NOMO-1 treated with DMSO at 0.1 percent for 48 hours (cell line): ENCODE results near the gene TECRL.

Source experiments
- DNase-seq: peaks from one replicate; lab custom pipeline; 2025; ENCODE audit not compliant: unreplicated experiment; lab: John Stamatoyannopoulos, UW

Gene TECRL, protein sequence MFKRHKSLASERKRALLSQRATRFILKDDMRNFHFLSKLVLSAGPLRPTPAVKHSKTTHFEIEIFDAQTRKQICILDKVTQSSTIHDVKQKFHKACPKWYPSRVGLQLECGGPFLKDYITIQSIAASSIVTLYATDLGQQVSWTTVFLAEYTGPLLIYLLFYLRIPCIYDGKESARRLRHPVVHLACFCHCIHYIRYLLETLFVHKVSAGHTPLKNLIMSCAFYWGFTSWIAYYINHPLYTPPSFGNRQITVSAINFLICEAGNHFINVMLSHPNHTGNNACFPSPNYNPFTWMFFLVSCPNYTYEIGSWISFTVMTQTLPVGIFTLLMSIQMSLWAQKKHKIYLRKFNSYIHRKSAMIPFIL

DNA sequence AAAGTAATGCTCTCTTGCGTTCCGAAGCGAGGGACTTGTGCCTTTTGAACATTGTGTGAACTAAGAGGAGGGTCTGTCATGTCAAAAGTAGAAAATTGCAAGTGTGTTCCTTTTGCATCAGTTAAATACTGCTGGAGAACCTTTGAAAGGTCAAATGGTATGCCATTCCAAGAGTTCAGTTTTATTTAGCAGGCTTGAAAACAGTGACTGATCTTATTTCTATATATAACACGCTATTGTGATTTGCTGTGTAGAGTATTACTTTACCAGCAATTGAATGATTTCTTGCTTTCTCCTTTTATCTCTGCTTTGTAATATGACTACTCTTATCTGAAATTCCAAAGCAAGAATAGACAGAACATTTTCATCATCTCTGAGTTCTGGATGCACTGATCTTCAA is at the start of gene TECRL:
TECRL (minus strand) TSS at position 151 of the 400 bp plus-strand sequence; CDS start at position 52, 99 bp downstream.
- DNase-seq, result no peak

DNA sequence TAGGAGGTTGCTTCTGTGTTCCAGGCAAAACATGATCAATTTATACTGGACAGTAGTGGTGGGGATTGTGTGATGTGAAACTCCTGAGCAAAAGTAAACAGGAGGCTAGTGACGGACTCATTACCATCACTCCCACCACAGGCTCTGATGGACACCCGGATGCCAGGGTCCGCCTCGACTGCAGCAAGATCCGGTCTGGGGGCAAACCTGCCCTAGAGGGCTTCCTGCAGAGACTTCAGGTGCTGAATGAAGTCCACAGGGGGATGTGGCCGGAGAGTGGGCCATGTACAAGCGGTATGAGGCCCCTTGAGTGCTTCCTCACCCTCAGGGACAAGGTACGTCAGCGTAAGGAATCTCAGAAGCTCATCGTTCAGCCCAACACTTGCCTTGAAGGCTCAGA is 23.4 kb upstream of the TECRL start:
- no peak for DNase-seq

DNA sequence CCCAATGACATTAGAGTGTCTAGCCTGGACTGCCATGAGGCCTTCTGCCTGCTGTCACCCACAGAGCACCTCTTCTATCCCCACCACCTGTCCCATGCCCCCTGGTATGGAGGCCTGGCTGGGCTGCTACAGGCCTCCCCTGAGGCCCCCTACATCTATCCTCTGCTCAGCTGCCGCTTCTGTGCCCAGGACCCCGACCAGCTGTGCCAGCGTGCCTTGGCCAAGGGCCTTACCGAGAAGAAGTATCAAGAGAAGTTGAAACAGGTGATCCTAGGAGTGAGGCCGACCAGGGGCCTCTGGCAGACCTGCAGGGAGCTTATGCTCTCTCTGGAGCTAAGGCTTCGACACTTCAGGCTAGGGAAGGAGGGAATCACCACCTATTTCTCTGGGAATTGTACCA is 21.7 kb upstream of the TECRL start:
- no peak for DNase-seq

DNA sequence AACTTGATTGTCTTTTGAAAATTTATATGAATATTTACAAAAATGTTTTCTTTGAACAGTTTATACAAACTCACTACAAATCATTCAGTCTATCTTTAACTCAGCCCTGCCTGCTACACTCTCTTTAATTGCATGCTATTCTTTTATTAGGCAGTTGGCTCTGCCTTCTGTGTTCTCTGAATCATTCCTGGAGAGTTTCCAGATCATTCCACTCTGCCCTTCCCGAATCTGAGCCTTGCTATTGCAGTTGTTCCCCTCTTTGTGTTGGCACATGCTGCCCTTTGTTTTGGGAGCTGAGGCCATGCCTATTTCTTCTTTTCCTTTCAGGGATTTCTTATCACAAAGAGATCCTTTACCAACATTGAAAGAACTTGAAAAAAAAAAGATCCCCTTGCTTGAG is 8.7 kb upstream of the TECRL start:
- DNase-seq, result no peak

DNA sequence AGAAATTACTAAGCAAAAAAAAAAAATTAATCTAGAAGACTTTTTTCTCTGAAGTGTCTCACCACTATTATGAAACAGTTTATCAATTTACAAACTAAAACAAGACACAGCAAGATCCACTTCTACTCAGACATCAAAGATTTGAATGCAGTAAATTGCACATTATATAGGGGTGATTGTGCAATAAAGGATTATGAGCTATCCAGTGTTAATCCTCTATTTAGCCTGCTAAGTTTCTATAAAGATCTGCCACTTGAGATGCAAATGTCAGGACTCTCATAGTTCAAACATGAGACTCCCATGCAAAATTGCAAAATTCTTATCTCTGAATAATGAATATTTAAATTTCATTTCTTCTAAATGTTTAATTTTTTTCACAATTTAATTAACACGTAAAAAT is 2.2 kb downstream of the TECRL start:
- DNase-seq, result no peak

DNA sequence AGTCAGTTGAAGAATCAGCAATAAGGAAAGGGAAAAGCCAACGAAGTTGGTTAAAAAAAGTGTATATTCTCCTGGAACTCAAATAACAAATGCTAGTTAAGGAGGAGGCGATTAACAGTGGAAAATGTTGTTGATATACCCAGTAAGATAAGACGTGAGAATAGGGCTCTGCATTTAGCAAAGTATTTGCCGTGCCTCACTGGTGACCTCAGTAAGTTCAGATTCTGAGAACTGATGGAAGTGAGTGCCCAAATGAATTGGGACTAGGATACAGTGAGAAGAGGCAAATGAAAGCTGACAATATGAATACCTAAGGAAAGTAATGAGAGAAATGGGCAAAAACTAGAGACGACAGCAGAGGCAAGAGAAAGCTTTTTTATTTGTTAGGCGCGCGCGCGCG is 3.5 kb downstream of the TECRL start:
- no peak for DNase-seq

DNA sequence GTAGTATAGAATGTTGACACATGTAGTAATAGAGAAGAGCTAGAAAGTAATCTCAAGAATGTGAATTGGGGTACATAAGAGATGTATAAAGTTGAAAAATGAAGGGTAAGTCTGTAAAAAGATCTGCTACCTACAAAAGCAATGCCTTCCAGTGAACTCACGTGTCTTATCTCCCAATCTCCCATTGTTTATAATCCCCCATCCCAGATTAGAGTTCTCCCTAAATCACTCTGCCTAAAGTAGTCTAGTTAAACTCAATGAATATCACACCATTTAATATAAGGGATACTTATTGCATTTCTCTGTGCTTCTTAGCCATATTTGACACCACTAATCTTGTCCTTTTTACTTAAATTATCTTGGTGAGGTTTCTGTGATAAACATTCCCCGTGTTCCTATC is 6.6 kb downstream of the TECRL start:
- no peak for DNase-seq

DNA sequence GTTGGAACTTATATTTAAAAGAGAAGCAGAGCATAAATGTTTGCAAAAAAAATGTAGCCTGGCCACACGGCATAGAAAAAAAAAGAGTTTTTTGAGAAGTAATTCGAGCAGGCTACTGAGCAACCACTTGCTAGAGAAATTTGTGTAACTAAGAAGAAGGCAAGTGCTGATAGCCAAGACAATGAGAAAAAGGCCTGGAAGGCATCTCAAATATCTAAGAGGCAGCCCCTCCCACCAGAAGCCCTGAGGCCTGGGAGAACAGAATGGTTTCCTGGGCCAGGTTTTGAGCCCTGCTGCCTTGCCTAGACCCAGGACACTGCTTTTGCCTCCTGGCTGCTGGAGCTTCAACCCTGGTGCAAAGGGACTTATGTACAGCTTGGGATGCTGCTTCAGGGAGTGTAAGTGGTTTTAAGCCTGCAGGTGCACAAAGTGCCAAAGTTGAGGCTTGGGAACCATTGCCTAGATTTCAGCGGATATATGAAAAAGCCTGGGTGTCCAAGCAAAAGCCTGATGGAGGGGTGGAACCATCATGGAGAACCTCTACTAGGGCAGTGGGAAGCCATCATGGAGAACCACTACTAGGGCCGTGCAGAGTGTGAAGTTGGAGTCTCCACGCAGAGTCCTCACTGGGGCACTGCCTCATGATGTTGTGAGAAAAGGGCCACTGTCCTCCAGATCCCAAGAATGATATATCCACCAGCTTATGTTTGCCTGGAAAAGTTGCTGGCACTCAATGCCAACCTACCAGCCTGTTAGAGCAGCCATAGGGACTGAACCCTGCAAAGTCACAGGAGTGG is 9.7 kb downstream of the TECRL start:
- no peak for DNase-seq

DNA sequence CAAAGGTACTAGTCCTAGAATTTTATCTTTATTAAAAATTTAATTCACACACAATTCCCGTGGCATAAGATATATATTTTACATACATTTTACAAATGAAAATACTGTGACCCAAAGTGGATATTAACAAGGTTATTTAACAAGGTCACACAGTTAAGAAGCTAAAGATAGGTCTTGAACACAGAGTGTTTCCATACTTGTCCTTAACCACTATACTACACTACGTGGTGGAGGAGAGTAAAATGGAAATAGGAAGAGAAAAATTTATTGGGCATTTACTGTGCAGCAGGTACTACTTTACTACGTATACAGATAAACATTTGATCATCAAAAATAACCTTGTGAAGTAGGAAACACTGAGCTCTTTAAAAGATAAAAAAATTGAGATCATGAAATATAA is 14.8 kb downstream of the TECRL start:
- no peak for DNase-seq

DNA sequence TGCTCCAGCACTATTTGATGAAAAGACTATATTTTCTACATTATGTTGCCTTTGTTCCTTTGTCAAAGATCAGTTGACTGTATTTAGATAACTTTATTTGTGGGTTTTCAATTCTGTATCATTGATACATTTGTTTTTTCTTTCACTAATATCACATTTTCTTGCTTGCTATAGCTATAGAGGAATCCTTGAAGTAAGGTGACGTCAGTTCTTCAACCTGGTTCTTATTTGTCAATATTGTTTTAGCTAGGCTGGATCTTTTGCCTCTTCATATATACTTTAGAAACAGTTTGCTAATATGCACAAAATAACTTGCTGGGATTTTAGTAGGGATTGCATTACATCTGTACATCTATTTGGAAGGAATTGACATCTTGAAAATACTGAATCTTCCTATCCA is 21.0 kb downstream of the TECRL start:
- no peak for DNase-seq

DNA sequence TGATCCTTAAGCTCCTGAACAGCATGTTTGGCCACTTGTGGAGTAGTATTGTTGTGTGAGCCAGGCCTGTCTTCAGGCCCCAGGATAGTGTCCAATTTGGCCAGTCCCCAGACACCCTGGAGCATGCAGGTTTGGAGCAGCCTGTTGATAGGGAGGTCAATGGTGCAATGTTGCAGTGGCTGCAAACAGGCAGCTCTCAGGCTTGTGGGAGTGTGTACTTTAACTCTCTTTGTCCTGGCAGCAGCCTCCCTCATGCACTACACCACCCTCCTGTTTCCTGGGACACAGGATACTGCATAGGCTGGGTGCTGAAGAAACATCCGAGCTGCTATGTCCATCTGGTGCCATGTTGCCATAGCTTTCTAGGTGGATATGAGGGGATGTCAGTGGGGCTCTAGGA is 24.0 kb downstream of the TECRL start:
- DNase-seq, result no peak

DNA sequence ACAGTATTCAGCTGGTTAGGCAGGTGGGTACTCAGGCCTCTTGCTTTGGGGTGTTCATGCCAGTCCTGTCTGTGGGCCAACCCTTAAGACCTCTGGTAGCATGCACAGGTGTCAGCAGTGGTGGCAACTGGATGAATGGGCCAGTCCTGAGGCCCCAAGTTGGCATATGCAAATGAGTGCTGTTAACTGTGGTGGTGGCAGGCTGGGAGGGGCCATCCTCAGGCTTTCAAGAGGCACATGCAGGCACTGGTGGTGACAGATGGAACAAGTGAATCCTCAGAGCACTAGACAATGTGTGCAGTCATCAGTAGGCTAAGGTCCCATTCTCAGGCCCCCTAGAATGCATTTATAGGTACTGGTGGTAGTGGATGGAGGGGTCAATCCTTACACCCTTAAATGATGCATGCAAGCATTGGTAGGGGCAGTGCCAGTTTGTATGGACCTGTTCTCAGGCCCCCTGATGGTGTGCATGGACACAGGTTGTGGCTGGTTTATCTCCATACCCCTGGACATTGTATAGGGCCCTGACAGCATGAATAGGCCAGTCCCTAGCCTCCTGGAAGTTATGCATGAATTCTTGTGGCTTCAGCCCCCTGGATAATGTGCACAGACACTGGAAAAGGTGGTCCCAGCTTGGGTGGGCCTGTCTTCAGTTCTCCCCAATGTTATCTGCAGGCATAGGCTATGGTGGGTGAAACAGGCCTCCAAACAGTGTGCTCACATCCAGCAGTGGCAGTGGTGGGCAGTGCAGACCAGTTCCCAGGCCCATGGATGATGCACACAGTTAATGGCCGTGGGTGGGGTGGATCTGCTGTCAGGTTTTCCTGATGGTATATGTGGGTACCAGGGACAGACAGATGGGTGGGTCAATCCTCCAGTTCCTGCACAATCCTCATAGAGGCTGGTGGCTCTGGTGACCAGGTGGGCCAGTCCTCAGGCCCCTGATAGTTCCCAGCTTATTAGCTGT is 24.7 kb downstream of the TECRL start:
- DNase-seq, result no peak

DNA sequence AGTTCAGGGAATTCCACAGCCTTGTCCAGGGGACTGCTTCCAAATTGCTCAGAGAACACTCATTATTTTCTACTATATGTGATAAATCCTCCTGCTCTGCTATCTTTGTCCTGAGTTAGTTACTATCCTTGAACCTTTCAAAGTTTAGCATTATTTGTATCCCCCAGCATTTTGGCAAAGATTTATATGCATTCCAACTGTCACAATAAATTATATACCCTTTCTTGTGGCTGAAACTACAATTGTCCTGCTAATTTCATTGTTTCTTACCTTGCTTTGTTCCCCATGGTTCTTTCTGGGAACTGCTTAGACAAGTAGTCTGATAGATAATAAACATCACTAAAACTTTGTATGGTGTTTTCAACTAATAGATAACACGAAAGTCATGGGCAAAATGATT is 40.5 kb downstream of the TECRL start:
- no peak for DNase-seq

DNA sequence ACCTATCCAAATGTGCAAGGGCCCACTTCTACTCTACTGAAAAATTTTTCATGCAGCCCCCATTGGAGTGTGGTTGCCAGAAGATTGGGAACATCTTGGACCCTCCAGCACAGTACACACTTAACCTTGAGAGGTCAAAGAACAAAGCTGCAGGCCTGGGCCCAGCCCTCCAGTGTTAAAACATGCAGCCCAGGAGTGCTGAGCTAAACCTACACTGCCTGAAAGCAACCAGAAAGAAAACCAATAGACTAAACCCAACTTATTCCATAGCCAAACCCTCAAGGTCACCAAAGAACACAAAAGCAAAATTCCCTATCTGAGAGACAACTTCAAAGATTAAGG is 47.9 kb downstream of the TECRL start:
- no peak for DNase-seq

DNA sequence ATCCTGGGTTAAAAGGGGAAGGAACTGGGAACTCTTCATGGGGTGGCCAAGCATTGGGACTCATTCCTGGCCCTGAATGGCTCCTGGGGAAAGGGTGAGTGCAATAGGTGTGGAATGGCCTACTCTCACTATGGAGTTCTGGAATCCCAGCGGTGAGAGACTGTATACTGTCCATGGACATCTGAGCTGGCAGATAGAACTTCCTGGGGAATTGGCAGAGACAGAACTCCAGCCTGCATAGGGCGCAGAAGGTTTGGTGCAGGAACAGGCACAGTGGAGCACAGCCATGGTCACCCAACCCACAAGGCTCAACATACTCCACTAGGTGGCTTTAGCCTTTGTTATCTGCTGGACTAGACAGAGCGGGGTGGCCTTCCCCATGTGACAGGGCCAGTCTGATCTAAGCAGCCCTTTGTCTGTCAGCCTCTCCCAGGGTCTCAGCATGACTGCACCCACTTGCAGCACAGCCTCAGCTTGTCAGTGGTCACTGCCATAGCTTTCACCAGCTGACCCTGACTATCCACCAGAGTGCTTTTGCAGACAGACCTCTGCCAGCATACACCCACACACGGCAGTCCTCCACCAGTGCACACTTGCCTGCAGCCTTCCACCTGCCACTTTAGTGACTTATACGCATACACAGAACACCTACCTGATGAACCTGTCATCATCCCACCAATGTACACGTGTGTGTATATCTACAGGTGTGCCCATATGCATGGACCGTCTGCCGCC is 48.4 kb downstream of the TECRL start:
- DNase-seq, result no peak

DNA sequence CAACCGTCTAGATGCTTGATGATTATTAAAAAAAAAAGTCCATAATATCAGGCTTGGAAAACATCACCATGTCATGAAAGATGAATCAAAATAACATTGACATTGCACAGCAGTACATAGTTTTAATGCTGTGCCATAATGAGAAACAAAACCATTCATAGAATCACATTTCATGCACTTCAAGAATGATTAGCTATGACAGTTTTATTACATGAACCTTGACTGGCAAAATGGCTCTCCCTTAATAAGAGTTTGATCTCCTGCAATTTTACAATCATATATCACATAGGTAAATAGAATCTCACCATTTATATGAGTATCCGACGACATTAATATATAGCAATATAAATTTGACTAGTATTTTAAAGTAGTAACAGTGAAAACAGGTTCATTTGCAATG is 49.8 kb downstream of the TECRL start:
- no peak for DNase-seq

DNA sequence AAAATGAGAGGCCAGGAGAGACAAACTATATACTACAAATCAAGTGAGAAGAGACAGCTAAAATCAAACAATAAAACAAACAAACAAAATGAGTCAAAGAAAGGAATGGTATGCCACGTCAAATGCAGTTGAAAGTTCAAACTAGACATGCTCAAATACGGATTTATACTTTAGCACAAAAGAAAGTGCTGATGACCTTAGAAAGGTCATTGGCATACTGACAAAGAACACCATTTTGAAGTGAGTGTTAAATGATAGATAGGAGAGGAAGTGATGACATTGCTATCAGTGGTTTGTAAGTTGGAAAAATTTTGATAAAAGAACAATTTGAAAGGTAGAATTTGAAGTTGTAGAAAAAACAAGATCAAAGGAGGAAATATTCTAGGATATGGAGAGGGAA is 55.3 kb downstream of the TECRL start:
- no peak for DNase-seq

DNA sequence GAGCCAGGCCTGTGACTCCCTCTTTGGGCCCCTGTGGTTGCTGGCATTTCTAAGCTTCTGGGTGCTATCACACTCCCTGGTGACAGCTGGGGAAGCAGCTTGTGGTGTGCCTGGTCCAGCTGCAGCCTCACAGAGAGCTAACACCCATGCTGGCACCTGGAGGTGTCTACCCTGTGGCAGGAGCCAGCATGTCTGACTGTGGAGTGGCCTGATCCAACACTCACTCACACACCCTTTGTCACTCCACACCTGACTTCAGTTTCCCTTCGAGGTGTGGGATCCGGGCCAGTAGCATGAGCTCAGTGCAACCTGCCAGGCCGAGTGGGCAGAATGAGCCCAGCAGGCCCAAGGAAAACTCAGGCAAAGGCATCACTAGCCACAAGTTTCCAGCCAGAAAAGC is 67.5 kb downstream of the TECRL start:
- DNase-seq, result no peak

DNA sequence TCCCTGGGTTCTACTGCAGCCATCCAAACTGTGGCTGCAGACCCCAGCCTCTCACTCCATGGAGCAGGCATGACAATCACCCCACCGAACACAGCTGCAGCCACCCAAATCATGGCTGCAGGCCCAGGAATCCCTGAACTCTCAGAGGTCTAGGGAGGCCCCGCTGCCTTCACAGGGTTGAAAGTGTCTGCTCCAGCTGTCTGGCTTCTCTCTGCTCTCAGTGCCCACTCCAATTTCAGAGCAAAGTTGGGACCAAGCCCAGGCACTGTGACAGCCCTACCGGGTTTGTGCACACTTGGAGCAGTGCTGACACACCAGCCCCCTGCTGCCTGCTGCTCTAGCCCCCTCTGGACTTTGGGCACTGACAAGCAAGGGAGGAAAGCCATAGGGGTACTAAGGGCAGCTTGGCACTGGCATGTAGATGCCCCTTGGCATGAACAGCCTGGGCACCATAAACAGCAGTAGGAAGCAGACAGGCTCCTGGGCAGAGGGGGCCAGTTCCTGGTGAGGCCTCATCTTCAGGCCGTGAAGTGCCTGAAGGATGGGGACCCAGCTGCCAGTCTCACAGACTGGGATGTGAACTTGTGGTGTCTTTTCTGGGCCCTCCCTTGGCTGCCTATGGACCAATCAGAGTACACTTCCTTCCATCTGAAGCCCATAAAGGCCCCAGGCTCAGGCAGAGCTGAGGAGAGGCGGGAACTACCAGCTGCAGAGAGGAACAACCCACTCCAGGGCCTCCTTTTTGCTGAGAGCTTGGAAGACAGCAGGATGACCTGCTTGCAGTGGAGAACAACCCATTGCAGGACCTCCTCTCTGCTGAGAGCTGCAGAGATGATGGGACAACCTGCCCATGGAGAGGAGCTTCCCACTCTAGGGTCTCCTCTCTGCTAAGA is 68.8 kb downstream of the TECRL start:
- DNase-seq, result no peak

DNA sequence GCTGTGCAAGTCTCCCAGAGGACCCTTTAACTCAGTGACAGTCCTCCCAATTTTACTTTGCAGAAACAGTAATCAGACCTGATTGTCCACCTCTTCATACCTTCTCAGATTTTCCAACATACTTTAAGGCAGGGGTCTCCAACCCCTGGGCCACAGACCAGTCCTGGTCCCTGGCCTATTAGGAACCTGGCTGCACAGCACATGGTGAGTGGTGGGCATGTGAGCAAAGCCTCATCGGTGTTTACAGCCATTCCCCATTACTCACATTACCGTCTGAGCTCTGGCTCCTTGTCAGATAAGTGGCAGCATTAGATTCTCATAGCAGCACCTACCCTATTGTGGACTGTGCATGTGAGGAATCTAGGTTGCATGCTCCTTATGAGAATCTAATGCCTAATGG is 74.3 kb downstream of the TECRL start:
- no peak for DNase-seq
